K562 (cell line): ENCODE results near the gene MYRIP. TPM values are rescaled to one million over a fixed set of nuclear protein-coding genes. Genes with fewer than 3 reads are reported as not detected.
"Not testable (repeated sequence)": the region's sequence is repeated elsewhere in the genome, so short reads cannot be mapped to it uniquely, and the experiment has no call there.

Experiments
- ATAC-seq: fragments of 200-7000 bp; cut with Tn5 transposase; 3 replicates; pipeline ENCODE4 v1.9.1; 2020; ENCODE audit warnings: moderate library complexity
- BruUV-seq: library from RNA; stranded (reverse); fragments of 400-500 nt; replicated peaks from 2 replicates; lab custom pipeline; 2021; lab: Mats Ljungman, UMichigan
- CTCF ChIA-PET: fragments of 300-600 bp; formaldehyde crosslinking; extraction: SDS; loops from one replicate; lab custom pipeline; 2021; ENCODE audit warnings: low intra/inter-chr PET ratio; lab: Yijun Ruan, JAX
- POLR2A ChIA-PET: fragments of 300-600, 350-650 bp; sonication (Branson Sonifier 250); formaldehyde crosslinking; extraction: SDS; loops from one replicate; lab custom pipeline; 2021; ENCODE audit warnings: antibody characterized with exemption, inconsistent platforms; lab: Yijun Ruan, JAX
- DNase-seq, 4 experiments: peaks; one replicate each; pipeline versions ENCODE4 v3.0.0 to v3.0.0-alpha.2; 2011 to 2018; ENCODE audit warnings: low spot score in 3 of 4, mixed read lengths in 3 of 4; ENCODE audit errors: extremely low read depth in 1 of 4
- FAIRE-seq: peaks from 2 replicates; lab custom pipeline; 2011; peaks lifted over from hg19 to GRCh38; lab: Jason Lieb, UNC
- H2AFZ ChIP-seq: 2 replicates; pipeline ENCODE4 v1.6.0; 2011; ENCODE audit warnings: low read depth, low read length, control low read depth, inconsistent platforms
- H3K27ac ChIP-seq: fragments of 200-600 bp; 3 replicates; pipeline ENCODE4 v1.8.0; 2011; ENCODE audit warnings: low read depth, mild to moderate bottlenecking, control low read depth, inconsistent platforms, low read length, moderate library complexity, mixed read lengths; ENCODE audit errors: extremely low read depth
- H3K27me3 ChIP-seq, 2 experiments: fragments of 300-600 bp in 1 of 2; 2 replicates in 1 of 2; 3 replicates in 1 of 2; pipeline versions ENCODE4 v1.6.0 to v1.8.0; 2011; ENCODE audit warnings: inconsistent platforms in 2 of 2, low read length in 2 of 2, mild to moderate bottlenecking in 1 of 2, mixed read lengths in 1 of 2, moderate library complexity in 1 of 2; ENCODE audit not compliant: control insufficient read depth in 2 of 2, insufficient read depth in 2 of 2
- H3K36me3 ChIP-seq: fragments of 300-600 bp; 3 replicates; pipeline ENCODE4 v1.8.0; 2011; ENCODE audit warnings: mild to moderate bottlenecking, low read length, inconsistent platforms; ENCODE audit not compliant: control insufficient read depth, insufficient read depth
- H3K4me1 ChIP-seq, 2 experiments: fragments of 200-600 bp in 1 of 2; replicated peaks in 1 of 2; 2 replicates in 1 of 2; 3 replicates in 1 of 2; pipeline versions ENCODE4 v1.5.1 to v1.8.0; 2011; ENCODE audit warnings: inconsistent platforms in 2 of 2, low read length in 2 of 2, mild to moderate bottlenecking in 1 of 2, mixed read lengths in 1 of 2, moderate library complexity in 1 of 2; ENCODE audit not compliant: control insufficient read depth in 2 of 2, insufficient read depth in 2 of 2
- H3K4me2 ChIP-seq: 2 replicates; pipeline ENCODE4 v1.6.1; 2011; ENCODE audit warnings: low read length, control low read depth, inconsistent platforms, mixed read lengths; ENCODE audit not compliant: insufficient read depth
- H3K4me3 ChIP-seq: fragments of 200-600 bp; sonication (generic), shearing (Covaris generic); 2 replicates; pipeline ENCODE4 v1.5.1; 2016; ENCODE audit warnings: control low read depth, inconsistent platforms
- H3K79me2 ChIP-seq: fragments of 200-600 bp; 3 replicates; pipeline ENCODE4 v1.8.0; 2011; ENCODE audit warnings: low read length, inconsistent platforms; ENCODE audit not compliant: control insufficient read depth, insufficient read depth
- H3K9ac ChIP-seq, 2 experiments: 2 replicates each; pipeline versions ENCODE4 v1.6.0 to v1.6.1; 2011; ENCODE audit warnings: low read depth in 2 of 2, low read length in 2 of 2, control low read depth in 1 of 2, inconsistent platforms in 1 of 2, mild to moderate bottlenecking in 1 of 2, mixed read lengths in 1 of 2; ENCODE audit not compliant: insufficient read depth in 1 of 2
- H3K9me1 ChIP-seq: one replicate; pipeline ENCODE4 v1.6.0; 2011; ENCODE audit warnings: inconsistent platforms, mild to moderate bottlenecking, low read length, moderate library complexity; ENCODE audit not compliant: control insufficient read depth, insufficient read depth
- H3K9me3 ChIP-seq: replicated peaks from 2 replicates; pipeline ENCODE4 v1.5.1; 2011; ENCODE audit warnings: low read depth, low read length, inconsistent platforms; ENCODE audit not compliant: control insufficient read depth, insufficient read depth
- H4K20me1 ChIP-seq: replicated peaks from 2 replicates; pipeline ENCODE4 v1.6.1; 2011; ENCODE audit warnings: low read length, inconsistent platforms, mixed read lengths; ENCODE audit not compliant: control insufficient read depth, insufficient read depth
- DIDO1 ChIP-seq: fragments of 450-650 bp; IDR thresholded peaks from 2 replicates; pipeline ENCODE4 v1.6.1; 2016; ENCODE audit warnings: low read depth, missing biosample characterization, missing genetic modification characterization
- ETS1 ChIP-seq: conservative IDR thresholded peaks from 2 replicates; pipeline ENCODE4 v1.6.1; 2011; ENCODE audit warnings: low read depth, mild to moderate bottlenecking, low read length; ENCODE audit not compliant: control insufficient read depth
- FOS ChIP-seq: IDR thresholded peaks from 3 replicates; pipeline ENCODE4 v1.6.1; 2011; ENCODE audit not compliant: insufficient read length; ENCODE audit errors: extremely low read depth
- NFYB ChIP-seq: IDR thresholded peaks from 2 replicates; pipeline ENCODE4 v1.6.1; 2011; ENCODE audit warnings: mild to moderate bottlenecking, moderate library complexity; ENCODE audit not compliant: insufficient read length; ENCODE audit errors: extremely low read depth
- NR2C2 ChIP-seq, 2 experiments: fragments of 200-800 bp in 1 of 2; sonication (Bioruptor generic) in 1 of 2; sonication (generic) in 1 of 2; formaldehyde crosslinking in 1 of 2; IDR thresholded peaks; 2 replicates each; pipeline versions ENCODE4 v1.6.1 to v1.8.0; 2016 to 2022; ENCODE audit warnings: mild to moderate bottlenecking in 1 of 2, missing compliant biosample characterization in 1 of 2, missing genetic modification characterization in 1 of 2, missing genetic modification reagents in 1 of 2
- NR4A1 ChIP-seq, 2 experiments: fragments of 250-450 bp in 1 of 2; fragments of 450-650 bp in 1 of 2; sonication (Bioruptor Pico) in 1 of 2; IDR thresholded peaks; 2 replicates each; pipeline versions ENCODE4 v1.4.0 to v1.6.1; 2016 to 2020; ENCODE audit warnings: mild to moderate bottlenecking in 2 of 2, missing compliant biosample characterization in 1 of 2, missing genetic modification characterization in 1 of 2, moderate library complexity in 1 of 2
- POLR2H ChIP-seq: IDR thresholded peaks from 2 replicates; pipeline ENCODE4 v1.6.1; 2016; ENCODE audit warnings: missing genetic modification characterization, low read depth, mild to moderate bottlenecking, control low read depth, missing compliant biosample characterization, moderate library complexity
- RBM25 ChIP-seq: fragments of 200-400 bp; formaldehyde crosslinking; IDR thresholded peaks from 2 replicates; pipeline ENCODE4 v1.6.1; 2018; ENCODE audit warnings: low read length, low read depth, moderate library complexity; ENCODE audit not compliant: severe bottlenecking
- SIN3A ChIP-seq, 2 experiments: fragments of 150-350 bp in 1 of 2; IDR thresholded peaks; 2 replicates each; pipeline ENCODE4 v1.6.1; 2011 to 2016; ENCODE audit warnings: borderline replicate concordance in 2 of 2, low read depth in 2 of 2, low read length in 2 of 2, mild to moderate bottlenecking in 2 of 2, moderate library complexity in 2 of 2; ENCODE audit not compliant: control insufficient read depth in 1 of 2
- STAT5A ChIP-seq: IDR thresholded peaks from 2 replicates; pipeline ENCODE4 v1.6.1; 2012; ENCODE audit warnings: low read length, inconsistent platforms, borderline replicate concordance
- XRCC4 ChIP-seq: IDR thresholded peaks from one replicate; pipeline ENCODE4 v1.6.1; 2011; ENCODE audit not compliant: insufficient read depth, insufficient read length; ENCODE audit errors: extremely low read depth
- ZNF57 ChIP-seq: fragments of 450-650 bp; formaldehyde crosslinking; IDR thresholded peaks from 2 replicates; pipeline ENCODE4 v1.4.0; 2020; ENCODE audit warnings: mild to moderate bottlenecking, moderate library complexity
- ZNF785 ChIP-seq: fragments of 250-450 bp; sonication (Bioruptor Pico); IDR thresholded peaks from 2 replicates; pipeline ENCODE4 v1.4.0; 2020; ENCODE audit warnings: mild to moderate bottlenecking
- WGBS: fragments of 100-300 bp; shearing (Covaris generic); methylation state at CpG from one replicate; pipeline ENCODE4 v1.1.6; 2016; ENCODE audit warnings: low coverage, mixed read lengths; ENCODE audit not compliant: insufficient coverage; ENCODE audit errors: missing lambda C conversion rate; 5-methylcytosine and 5-hydroxymethylcytosine counted together
- in situ Hi-C: fragments of 300-500 bp; cut with MboI; formaldehyde crosslinking; loops from 4 replicates; pipeline ENCODE4 v1.15.0; 2018; ENCODE audit warnings: inconsistent platforms, mixed read lengths
- intact Hi-C: fragments of 100-400 bp; cut with micrococcal nuclease; formaldehyde crosslinking; loops from 2 replicates; pipeline ENCODE4 v1.14.2; 2022
- polyA plus RNA-seq, 8 experiments: library from polyadenylated mRNA; depleted of rRNA in 4 of 8; stranded (reverse) in 5 of 8; unstranded in 3 of 8; fragments of >200 nt; fragmentation: Nextera tagmentation in 2 of 8; fragmentation: Illumina TruSeq in 1 of 8; extraction: Ambion mirVana in 2 of 8; extraction: Trizol in 1 of 8; gene quantifications; 2 replicates each; pipeline versions ENCODE4 v1.2.1 to v1.2.3, GENCODE V29; 2011 to 2014; ENCODE audit warnings: inconsistent platforms in 1 of 8, missing spikeins in 1 of 8
- total RNA-seq, 7 experiments: library from RNA; depleted of rRNA in 6 of 7; stranded (reverse); fragments of >200 nt in 6 of 7; fragmentation: Illumina TruSeq in 2 of 7; extraction: Trizol in 2 of 7; gene quantifications; 2 replicates each; pipeline versions ENCODE4 v1.2.1 to v1.2.3, GENCODE V29; 2011 to 2021; ENCODE audit warnings: low replicate concordance in 1 of 7

The MYRIP gene
- total and polyA plus RNA-seq, 9 of the 15 experiments (the other 6 are each of a cell fraction or from before 2014, with no cell fraction given), result 0.03 to 0.12 TPM; not detected in 7

GRCh38 chr3:39778168-39778567 lies 31.2 kb upstream of the MYRIP start:
- WGBS, result 3% methylated on average over 5 of the region's 5 CpGs
- intact Hi-C loops, in situ Hi-C loops, BruUV-seq, ATAC-seq, H3K36me3 ChIP-seq: not testable (repeated sequence)
- DNase-seq, result peak in 1 of 4 experiments; percentile 7
- TF ChIP-seq NFYB, result peak; percentile 77
- TF ChIP-seq FOS, result peak; percentile 17
- TF ChIP-seq RBM25, result peak; percentile 26
- TF ChIP-seq, all 486 proteins: peak for 3; not testable (repeated sequence) for 483
- H3K4me2 ChIP-seq, H3K79me2 ChIP-seq, H3K4me1 ChIP-seq, H3K9ac ChIP-seq, H3K27me3 ChIP-seq, H4K20me1 ChIP-seq, H3K9me3 ChIP-seq, H3K9me1 ChIP-seq, H3K4me3 ChIP-seq, FAIRE-seq, H2AFZ ChIP-seq, H3K27ac ChIP-seq: not testable (repeated sequence)
- POLR2A ChIA-PET, result interaction anchor here (0.9 kb wide), 1 partner anchor 16 kb away, joined by 4 read pairs; no protein-coding TSS in a partner anchor
- CTCF ChIA-PET, result interaction anchor here (1.1 kb wide), 1 partner anchor 15 kb away, joined by 3 read pairs; no protein-coding TSS in a partner anchor

- in situ Hi-C loops, result no loop called here
- no peaks in the 10 kb centered on the region for H3K36me3 ChIP-seq
- CTCF ChIA-PET, result no interaction called here
- TF ChIP-seq ETS1 (no peak), ZNF785 (CRISPR knock-in tag) (no peak), ZNF57 (CRISPR knock-in tag) (no peak), NR2C2 (CRISPR knock-in tag; IDR thresholded peaks at IDR 0.05) (no peak), NR2C2 (tag; IDR thresholded peaks at IDR 0.05) (no peak), STAT5A (no peak), SIN3A (IDR thresholded peaks at IDR 0.05; ENCODE audit: borderline replicate concordance in 2 of 2, control insufficient read depth in 1 of 2, low read depth in 2 of 2, low read length in 2 of 2) (no peak), POLR2H (tag) (no peak), DIDO1 (tag) (no peak), NR4A1 (CRISPR knock-in tag; IDR thresholded peaks at IDR 0.05) (no peak), NR4A1 (tag; IDR thresholded peaks at IDR 0.05) (no peak), XRCC4 (no peak)
These were observed 29.7 kb upstream of the MYRIP start for GRCh38 chr3:39779511-39780230.

More at GRCh38 chr3:39779511-39780230, 29.7 kb upstream of the MYRIP start:
- intact Hi-C loops, result no loop called here
- no peaks in the 10 kb centered on the region for H3K79me2 ChIP-seq
- no peak overlapping the region for H3K4me3 ChIP-seq
- ATAC-seq (no peak), FAIRE-seq (no peak), DNase-seq (no peak)
- no peak overlapping the region for H3K4me2 ChIP-seq
- H3K9me1 ChIP-seq, result no peaks in the 10 kb centered on the region
- H3K27ac ChIP-seq, result no peak overlapping the region
- no TSS peak for BruUV-seq
- H3K9ac ChIP-seq, result no peak overlapping the region
- no peaks in the 10 kb centered on the region for H4K20me1 ChIP-seq
- POLR2A ChIA-PET, result interaction anchor here (1.3 kb wide), 1 partner anchor 14 kb away, joined by 5 read pairs; no protein-coding TSS in a partner anchor
- 8% methylated on average over 37 of the region's 40 CpGs for WGBS
- H3K9me3 ChIP-seq, result no peaks in the 10 kb centered on the region
- no peak overlapping the region for H2AFZ ChIP-seq
- peaks cover 2 to 10% of the 10 kb centered on the region in 2 experiments; a peak in 2 of 5 replicates for H3K27me3 ChIP-seq
- H3K4me1 ChIP-seq, result no peaks in the 10 kb centered on the region
